ENCODE data around the gene BACH2. TPM values are rescaled to one million over a fixed set of nuclear protein-coding genes. Genes with fewer than 3 reads are reported as not detected.

BACH2 gene
- total and polyA plus RNA-seq, 2 experiments from 2014 or later = 1.6 to 5.7 TPM

DNA sequence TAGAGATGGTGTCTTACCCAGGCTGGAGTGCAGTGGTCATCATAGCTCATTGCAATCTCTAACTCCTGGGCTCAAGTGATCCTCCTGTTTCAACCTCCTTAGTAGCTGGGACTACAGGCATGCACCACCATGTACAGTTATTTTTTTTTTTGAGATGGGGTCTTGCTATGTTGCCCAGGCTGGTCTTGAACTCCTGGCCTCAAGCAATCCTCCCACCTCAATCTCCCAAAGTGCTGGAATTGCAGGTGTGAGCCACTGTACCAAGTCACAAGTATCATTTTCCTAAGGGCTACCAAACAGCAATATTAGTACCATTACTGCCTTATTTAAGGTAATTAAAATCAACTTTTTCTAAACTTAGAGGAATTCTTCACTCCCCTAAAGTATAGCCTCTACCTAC lies 49.4 kb downstream of the BACH2 start (continued):
- TF ChIP-seq JUNB (IDR thresholded peaks at IDR 0.05; ENCODE audit: unreplicated experiment) = no peak
- TF ChIP-seq STAT1 (IDR thresholded peaks at IDR 0.05; ENCODE audit: unreplicated experiment) = no peak
- TF ChIP-seq EZH2 (IDR thresholded peaks at IDR 0.05; ENCODE audit: low read depth, unreplicated experiment) = no peak

DNA sequence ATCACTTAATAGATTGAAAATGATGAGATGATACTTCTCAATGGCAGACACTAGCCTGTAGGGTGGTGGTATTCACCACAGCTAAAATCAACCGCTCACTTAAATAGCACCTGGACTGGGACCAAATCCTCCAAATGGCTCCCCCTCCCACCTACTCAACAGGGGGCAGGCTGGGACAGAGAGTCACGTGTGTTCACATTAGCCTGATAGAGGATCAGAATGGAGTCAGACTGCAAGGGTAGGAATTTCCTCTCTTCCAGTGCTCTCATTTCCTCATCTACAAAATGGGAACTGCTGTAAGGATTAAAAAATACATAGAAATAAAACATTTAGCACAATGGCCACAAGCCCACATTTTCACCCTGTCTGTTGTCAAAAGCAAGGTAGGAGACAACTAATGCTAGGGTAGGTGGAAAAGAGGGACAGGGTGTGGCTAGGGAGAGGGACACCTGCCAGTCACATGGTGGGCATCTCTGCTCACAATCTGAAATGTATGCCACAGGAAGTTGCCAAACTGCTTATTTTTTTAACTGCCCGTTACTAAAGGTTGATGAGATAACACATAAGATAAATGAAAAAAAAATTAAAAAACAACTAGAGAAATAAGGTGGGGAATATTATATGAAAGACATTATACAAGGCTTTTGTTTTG lies 55.3 kb downstream of the BACH2 start:
- Histone ChIP-seq H3K27ac (ENCODE audit: low read depth) (no peak overlapping the region), H3K4me1 (ENCODE audit: insufficient read depth) (no peaks in the 10 kb centered on the region), H4K20me1 (replicated peaks; ENCODE audit: insufficient read depth) (no peaks in the 10 kb centered on the region), H3K4me3 (no peak overlapping the region), H3K79me2 (replicated peaks; ENCODE audit: insufficient read depth) (no peaks in the 10 kb centered on the region), H2AFZ (no peak overlapping the region), H3K9me2 (ENCODE audit: insufficient read depth) (no peaks in the 10 kb centered on the region), H3K36me3 (ENCODE audit: insufficient read depth) (no peaks in the 10 kb centered on the region), H3F3A (replicated peaks; ENCODE audit: low read depth) (no peaks in the 10 kb centered on the region), H3K27me3 (ENCODE audit: insufficient read depth) (no peaks in the 10 kb centered on the region), H3K4me2 (no peak overlapping the region)
- Mint-ChIP-seq H3K4me1 (0 out of 3 replicates have a peak, but pooled peaks cover 3% of the 10 kb centered on the region), H3K9me3 (no peaks in the 10 kb centered on the region), H3K27me3 (ENCODE audit: insufficient read depth, low read depth, poor library complexity) (peaks cover 5% of the 10 kb centered on the region), H3K36me3 (ENCODE audit: low read depth) (no peaks in the 10 kb centered on the region), H3K27ac (no peak overlapping the region), H3K4me3 (no peak overlapping the region)
- DNase-seq (ENCODE audit: low spot score) = peak; percentile 50
- peak; percentile 63 for ATAC-seq
- TF ChIP-seq, protein P1, sequence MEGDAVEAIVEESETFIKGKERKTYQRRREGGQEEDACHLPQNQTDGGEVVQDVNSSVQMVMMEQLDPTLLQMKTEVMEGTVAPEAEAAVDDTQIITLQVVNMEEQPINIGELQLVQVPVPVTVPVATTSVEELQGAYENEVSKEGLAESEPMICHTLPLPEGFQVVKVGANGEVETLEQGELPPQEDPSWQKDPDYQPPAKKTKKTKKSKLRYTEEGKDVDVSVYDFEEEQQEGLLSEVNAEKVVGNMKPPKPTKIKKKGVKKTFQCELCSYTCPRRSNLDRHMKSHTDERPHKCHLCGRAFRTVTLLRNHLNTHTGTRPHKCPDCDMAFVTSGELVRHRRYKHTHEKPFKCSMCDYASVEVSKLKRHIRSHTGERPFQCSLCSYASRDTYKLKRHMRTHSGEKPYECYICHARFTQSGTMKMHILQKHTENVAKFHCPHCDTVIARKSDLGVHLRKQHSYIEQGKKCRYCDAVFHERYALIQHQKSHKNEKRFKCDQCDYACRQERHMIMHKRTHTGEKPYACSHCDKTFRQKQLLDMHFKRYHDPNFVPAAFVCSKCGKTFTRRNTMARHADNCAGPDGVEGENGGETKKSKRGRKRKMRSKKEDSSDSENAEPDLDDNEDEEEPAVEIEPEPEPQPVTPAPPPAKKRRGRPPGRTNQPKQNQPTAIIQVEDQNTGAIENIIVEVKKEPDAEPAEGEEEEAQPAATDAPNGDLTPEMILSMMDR (conservative IDR thresholded peaks at IDR 0.05; ENCODE audit: low read depth in 2 of 2) = peak in 1 of 2 experiments; percentile 20; a peak in 1 of 4 replicates
- TF ChIP-seq STAT1 (IDR thresholded peaks at IDR 0.05; ENCODE audit: unreplicated experiment) = no peak
- TF ChIP-seq, protein P2, sequence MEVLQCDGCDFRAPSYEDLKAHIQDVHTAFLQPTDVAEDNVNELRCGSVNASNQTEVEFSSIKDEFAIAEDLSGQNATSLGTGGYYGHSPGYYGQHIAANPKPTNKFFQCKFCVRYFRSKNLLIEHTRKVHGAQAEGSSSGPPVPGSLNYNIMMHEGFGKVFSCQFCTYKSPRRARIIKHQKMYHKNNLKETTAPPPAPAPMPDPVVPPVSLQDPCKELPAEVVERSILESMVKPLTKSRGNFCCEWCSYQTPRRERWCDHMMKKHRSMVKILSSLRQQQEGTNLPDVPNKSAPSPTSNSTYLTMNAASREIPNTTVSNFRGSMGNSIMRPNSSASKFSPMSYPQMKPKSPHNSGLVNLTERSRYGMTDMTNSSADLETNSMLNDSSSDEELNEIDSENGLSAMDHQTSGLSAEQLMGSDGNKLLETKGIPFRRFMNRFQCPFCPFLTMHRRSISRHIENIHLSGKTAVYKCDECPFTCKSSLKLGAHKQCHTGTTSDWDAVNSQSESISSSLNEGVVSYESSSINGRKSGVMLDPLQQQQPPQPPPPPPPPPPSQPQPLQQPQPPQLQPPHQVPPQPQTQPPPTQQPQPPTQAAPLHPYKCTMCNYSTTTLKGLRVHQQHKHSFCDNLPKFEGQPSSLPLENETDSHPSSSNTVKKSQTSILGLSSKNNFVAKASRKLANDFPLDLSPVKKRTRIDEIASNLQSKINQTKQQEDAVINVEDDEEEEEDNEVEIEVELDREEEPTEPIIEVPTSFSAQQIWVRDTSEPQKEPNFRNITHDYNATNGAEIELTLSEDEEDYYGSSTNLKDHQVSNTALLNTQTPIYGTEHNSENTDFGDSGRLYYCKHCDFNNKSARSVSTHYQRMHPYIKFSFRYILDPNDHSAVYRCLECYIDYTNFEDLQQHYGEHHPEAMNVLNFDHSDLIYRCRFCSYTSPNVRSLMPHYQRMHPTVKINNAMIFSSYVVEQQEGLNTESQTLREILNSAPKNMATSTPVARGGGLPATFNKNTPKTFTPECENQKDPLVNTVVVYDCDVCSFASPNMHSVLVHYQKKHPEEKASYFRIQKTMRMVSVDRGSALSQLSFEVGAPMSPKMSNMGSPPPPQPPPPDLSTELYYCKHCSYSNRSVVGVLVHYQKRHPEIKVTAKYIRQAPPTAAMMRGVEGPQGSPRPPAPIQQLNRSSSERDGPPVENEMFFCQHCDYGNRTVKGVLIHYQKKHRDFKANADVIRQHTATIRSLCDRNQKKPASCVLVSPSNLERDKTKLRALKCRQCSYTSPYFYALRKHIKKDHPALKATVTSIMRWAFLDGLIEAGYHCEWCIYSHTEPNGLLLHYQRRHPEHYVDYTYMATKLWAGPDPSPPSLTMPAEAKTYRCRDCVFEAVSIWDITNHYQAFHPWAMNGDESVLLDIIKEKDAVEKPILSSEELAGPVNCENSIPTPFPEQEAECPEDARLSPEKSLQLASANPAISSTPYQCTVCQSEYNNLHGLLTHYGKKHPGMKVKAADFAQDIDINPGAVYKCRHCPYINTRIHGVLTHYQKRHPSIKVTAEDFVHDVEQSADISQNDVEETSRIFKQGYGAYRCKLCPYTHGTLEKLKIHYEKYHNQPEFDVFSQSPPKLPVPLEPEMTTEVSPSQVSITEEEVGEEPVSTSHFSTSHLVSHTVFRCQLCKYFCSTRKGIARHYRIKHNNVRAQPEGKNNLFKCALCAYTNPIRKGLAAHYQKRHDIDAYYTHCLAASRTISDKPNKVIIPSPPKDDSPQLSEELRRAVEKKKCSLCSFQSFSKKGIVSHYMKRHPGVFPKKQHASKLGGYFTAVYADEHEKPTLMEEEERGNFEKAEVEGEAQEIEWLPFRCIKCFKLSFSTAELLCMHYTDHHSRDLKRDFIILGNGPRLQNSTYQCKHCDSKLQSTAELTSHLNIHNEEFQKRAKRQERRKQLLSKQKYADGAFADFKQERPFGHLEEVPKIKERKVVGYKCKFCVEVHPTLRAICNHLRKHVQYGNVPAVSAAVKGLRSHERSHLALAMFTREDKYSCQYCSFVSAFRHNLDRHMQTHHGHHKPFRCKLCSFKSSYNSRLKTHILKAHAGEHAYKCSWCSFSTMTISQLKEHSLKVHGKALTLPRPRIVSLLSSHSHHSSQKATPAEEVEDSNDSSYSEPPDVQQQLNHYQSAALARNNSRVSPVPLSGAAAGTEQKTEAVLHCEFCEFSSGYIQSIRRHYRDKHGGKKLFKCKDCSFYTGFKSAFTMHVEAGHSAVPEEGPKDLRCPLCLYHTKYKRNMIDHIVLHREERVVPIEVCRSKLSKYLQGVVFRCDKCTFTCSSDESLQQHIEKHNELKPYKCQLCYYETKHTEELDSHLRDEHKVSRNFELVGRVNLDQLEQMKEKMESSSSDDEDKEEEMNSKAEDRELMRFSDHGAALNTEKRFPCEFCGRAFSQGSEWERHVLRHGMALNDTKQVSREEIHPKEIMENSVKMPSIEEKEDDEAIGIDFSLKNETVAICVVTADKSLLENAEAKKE (CRISPR knock-in tag; IDR thresholded peaks at IDR 0.05) = no peak
- TF ChIP-seq JUNB (IDR thresholded peaks at IDR 0.05; ENCODE audit: unreplicated experiment) = no peak

Data from GM23338 (cell line).